B cell (primary cell): ENCODE data around the gene DUXA. TPM values are rescaled to one million over a fixed set of nuclear protein-coding genes. Genes with fewer than 3 reads are reported as not detected.

Experiments used
- ATAC-seq: fragments of 200-7000 bp; cut with Tn5 transposase; one replicate; pipeline ENCODE4 v1.10.0; 2021; ENCODE audit warnings: low read depth, mild to moderate bottlenecking, moderate number of reproducible peaks, moderate library complexity
- CTCF ChIA-PET: fragments of 350-600 bp; sonication (Branson Sonifier 250); formaldehyde crosslinking; loops from one replicate; lab custom pipeline; 2021; ENCODE audit warnings: antibody characterized with exemption, inconsistent platforms; lab: Charles Lee
- POLR2A ChIA-PET: fragments of 350-600 bp; sonication (Branson Sonifier 250); formaldehyde crosslinking; loops from one replicate; lab custom pipeline; 2021; ENCODE audit warnings: antibody characterized with exemption; lab: Charles Lee
- DNase-seq: peaks from one replicate; pipeline ENCODE4 v3.0.0; 2013
- H2AFZ ChIP-seq: 2 replicates; pipeline ENCODE4 v1.6.1; 2012; ENCODE audit warnings: mild to moderate bottlenecking, low read depth, low read length; ENCODE audit not compliant: insufficient read depth, poor library complexity, severe bottlenecking
- H3K27ac ChIP-seq, 2 donors: 1 replicate in 1 of 2; 2 replicates in 1 of 2; pipeline ENCODE4 v1.5.1; 2012 to 2013; ENCODE audit warnings: low read length in 2 of 2, mild to moderate bottlenecking in 2 of 2, moderate library complexity in 1 of 2
- H3K27me3 ChIP-seq, 4 experiments: fragments of 200-600 bp in 1 of 4; sonication (generic) in 1 of 4; replicated peaks in 1 of 4; 1 replicate in 2 of 4; 2 replicates in 2 of 4; pipeline versions ENCODE4 v1.6.1 to v1.7.0; 2013 to 2016; ENCODE audit warnings: low read length in 3 of 4, mild to moderate bottlenecking in 2 of 4, mixed read lengths in 1 of 4, moderate library complexity in 1 of 4; ENCODE audit not compliant: insufficient read depth in 4 of 4, control insufficient read depth in 3 of 4; ENCODE audit errors: control extremely low read depth in 1 of 4
- H3K36me3 ChIP-seq, 2 experiments: replicated peaks in 1 of 2; 1 replicate in 1 of 2; 2 replicates in 1 of 2; pipeline versions ENCODE4 v1.6.1 to v1.7.1; 2013; ENCODE audit warnings: low read length in 1 of 2; ENCODE audit not compliant: insufficient read depth in 2 of 2, control insufficient read depth in 1 of 2; ENCODE audit errors: control extremely low read depth in 1 of 2, extremely low read depth in 1 of 2
- H3K4me1 ChIP-seq, 2 donors: fragments of 200-600 bp in 1 of 2; sonication (generic) in 1 of 2; 1 replicate in 1 of 2; 2 replicates in 1 of 2; pipeline versions ENCODE4 v1.5.1 to v1.6.1; 2013 to 2017; ENCODE audit warnings: low read length in 2 of 2; ENCODE audit not compliant: control insufficient read depth in 2 of 2, insufficient read depth in 2 of 2
- H3K4me2 ChIP-seq: replicated peaks from 2 replicates; pipeline ENCODE3; 2012; ENCODE audit warnings: mild to moderate bottlenecking, low read depth, low read length; ENCODE audit not compliant: poor library complexity, severe bottlenecking
- H3K4me3 ChIP-seq, 5 experiments: fragments of 200-600 bp in 1 of 5; sonication (generic) in 1 of 5; 1 replicate in 3 of 5; 2 replicates in 2 of 5; pipeline versions ENCODE4 v1.5.1 to v1.7.0; 2011 to 2016; ENCODE audit warnings: low read length in 4 of 5, mild to moderate bottlenecking in 4 of 5, low read depth in 2 of 5, control low read depth in 1 of 5, moderate library complexity in 1 of 5; ENCODE audit not compliant: insufficient read depth in 1 of 5; ENCODE audit errors: control extremely low read depth in 1 of 5, extremely low read depth in 1 of 5
- H3K79me2 ChIP-seq: fragments of 200-600 bp; sonication (generic); one replicate; pipeline ENCODE4 v1.6.0; 2016; ENCODE audit warnings: low read length; ENCODE audit not compliant: control insufficient read depth, insufficient read depth
- H3K9ac ChIP-seq: fragments of 200-600 bp; sonication (generic); 2 replicates; pipeline ENCODE4 v1.6.1; 2017; ENCODE audit warnings: mild to moderate bottlenecking, low read length, moderate library complexity
- H3K9me3 ChIP-seq, 3 donors: one replicate each; pipeline versions ENCODE4 v1.6.1 to v1.7.1; 2013; ENCODE audit warnings: low read length in 2 of 3; ENCODE audit not compliant: control insufficient read depth in 2 of 3, insufficient read depth in 1 of 3; ENCODE audit errors: control extremely low read depth in 1 of 3
- H4K20me1 ChIP-seq: 2 replicates; pipeline ENCODE4 v1.6.0; 2012; ENCODE audit warnings: mild to moderate bottlenecking, low read length; ENCODE audit not compliant: insufficient read depth, control insufficient read depth, poor library complexity, severe bottlenecking
- H3K27ac Mint-ChIP-seq: one replicate; pipeline ENCODE4 v1.8.0; 2021; ENCODE audit warnings: mixed read lengths
- H3K27me3 Mint-ChIP-seq: one replicate; pipeline ENCODE4 v1.8.0; 2021; ENCODE audit warnings: mixed read lengths
- H3K4me1 Mint-ChIP-seq: one replicate; pipeline ENCODE4 v1.8.0; 2021; ENCODE audit warnings: mixed read lengths
- H3K4me3 Mint-ChIP-seq: one replicate; pipeline ENCODE4 v1.8.0; 2021; ENCODE audit warnings: mixed read lengths
- H3K9me3 Mint-ChIP-seq: one replicate; pipeline ENCODE4 v1.8.0; 2022; ENCODE audit warnings: mixed read lengths; ENCODE audit not compliant: insufficient read depth
- EZH2 ChIP-seq: IDR thresholded peaks from 2 replicates; pipeline ENCODE4 v1.6.1; 2012; ENCODE audit warnings: borderline replicate concordance, low read depth, mild to moderate bottlenecking, moderate library complexity, low read length; ENCODE audit not compliant: insufficient read depth, poor library complexity, severe bottlenecking
- WGBS: methylation state at CpG from one replicate; pipeline ENCODE4 v1.1.5; 2013; ENCODE audit warnings: missing lambda C conversion rate; ENCODE audit not compliant: insufficient coverage; 5-methylcytosine and 5-hydroxymethylcytosine counted together
- intact Hi-C: fragments of 100-400 bp; cut with micrococcal nuclease; formaldehyde crosslinking; loops from one replicate; pipeline ENCODE4 v1.10.0; 2022
- polyA plus RNA-seq: library from polyadenylated mRNA; depleted of rRNA; stranded (reverse); fragments of >200 nt; gene quantifications from 2 replicates; pipeline ENCODE4 v1.2.3, GENCODE V29; 2012
- total RNA-seq, 2 donors: library from RNA; stranded (reverse); fragments of 120-200 nt in 1 of 2; gene quantifications; 1 replicate in 1 of 2; 2 replicates in 1 of 2; pipeline versions ENCODE4 v1.2.3 to v1.2.4, GENCODE V29; 2013 to 2022
- TF ChIP-seq, protein P1 (sequence below): fragments of 200-600 bp; IDR thresholded peaks from one replicate; pipeline ENCODE4 v1.8.0; 2022; ENCODE audit warnings: antibody characterized with exemption, mild to moderate bottlenecking

DUXA gene
- total and polyA plus RNA-seq, 2 donors (not counting 1 experiment from before 2014, with no cell fraction given) = not detected

DNA sequence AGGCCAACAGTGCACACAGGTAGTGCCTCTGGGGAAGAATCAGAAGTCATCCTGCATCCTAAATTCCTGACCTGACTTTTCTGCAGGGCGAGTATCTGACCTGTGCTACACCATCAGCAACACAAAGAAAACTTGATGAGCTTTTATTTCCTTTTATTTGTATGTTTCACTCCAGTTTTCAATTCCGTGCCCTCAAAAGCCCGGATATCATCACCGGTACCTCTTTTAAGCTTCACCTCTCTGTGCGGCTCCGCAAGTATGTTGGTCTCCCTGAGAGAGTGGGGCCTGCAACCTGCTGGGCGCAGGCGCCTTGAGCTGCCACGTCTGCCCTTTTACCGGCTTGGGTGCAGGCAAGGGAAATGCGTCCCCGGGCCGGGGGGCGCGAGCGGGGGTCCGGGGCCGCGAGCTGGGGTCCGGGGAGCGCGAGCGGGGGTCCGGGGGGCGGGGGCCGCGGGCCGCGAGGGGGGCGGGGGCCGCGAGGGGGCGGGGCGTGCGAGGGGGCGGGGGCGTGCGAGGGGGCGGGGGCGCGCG is 4.3 kb upstream of the DUXA start:
- H3K9ac ChIP-seq = peak overlapping the region; percentile 39
- H3K9me3 ChIP-seq = peaks cover 1 to 29% (median 7%) of the 10 kb centered on the region in 3 donors
- H3K27me3 Mint-ChIP-seq = peaks cover 17% of the 10 kb centered on the region
- H3K4me1 ChIP-seq = peaks cover 0 to 11% of the 10 kb centered on the region in 2 donors
- H3K4me3 ChIP-seq = peak overlapping the region in 4 of 5 experiments; percentile 22 to 56 (median 36)
- peaks cover 0 to 9% (median 1%) of the 10 kb centered on the region in 4 experiments for H3K27me3 ChIP-seq
- POLR2A ChIA-PET = no interaction called here
- no peaks in the 10 kb centered on the region for H3K36me3 ChIP-seq
- H3K4me3 Mint-ChIP-seq = peak overlapping the region; percentile 70
- no peaks in the 10 kb centered on the region for H3K79me2 ChIP-seq
- H3K4me1 Mint-ChIP-seq = peaks cover 11% of the 10 kb centered on the region
- intact Hi-C loops = no loop called here
- H4K20me1 ChIP-seq = no peaks in the 10 kb centered on the region
- no peak overlapping the region for H3K27ac ChIP-seq
- H3K9me3 Mint-ChIP-seq = peaks cover 4% of the 10 kb centered on the region
- H3K4me2 ChIP-seq = peak overlapping the region; percentile 57
- ATAC-seq (peak; percentile 36), DNase-seq (peak; percentile 63)
- peak overlapping the region; percentile 57 for H2AFZ ChIP-seq
- peak overlapping the region; percentile 6 for H3K27ac Mint-ChIP-seq
- WGBS = 4% methylated on average over 13 of the region's 42 CpGs
- TF ChIP-seq EZH2 = no peak
- TF ChIP-seq, protein P1, sequence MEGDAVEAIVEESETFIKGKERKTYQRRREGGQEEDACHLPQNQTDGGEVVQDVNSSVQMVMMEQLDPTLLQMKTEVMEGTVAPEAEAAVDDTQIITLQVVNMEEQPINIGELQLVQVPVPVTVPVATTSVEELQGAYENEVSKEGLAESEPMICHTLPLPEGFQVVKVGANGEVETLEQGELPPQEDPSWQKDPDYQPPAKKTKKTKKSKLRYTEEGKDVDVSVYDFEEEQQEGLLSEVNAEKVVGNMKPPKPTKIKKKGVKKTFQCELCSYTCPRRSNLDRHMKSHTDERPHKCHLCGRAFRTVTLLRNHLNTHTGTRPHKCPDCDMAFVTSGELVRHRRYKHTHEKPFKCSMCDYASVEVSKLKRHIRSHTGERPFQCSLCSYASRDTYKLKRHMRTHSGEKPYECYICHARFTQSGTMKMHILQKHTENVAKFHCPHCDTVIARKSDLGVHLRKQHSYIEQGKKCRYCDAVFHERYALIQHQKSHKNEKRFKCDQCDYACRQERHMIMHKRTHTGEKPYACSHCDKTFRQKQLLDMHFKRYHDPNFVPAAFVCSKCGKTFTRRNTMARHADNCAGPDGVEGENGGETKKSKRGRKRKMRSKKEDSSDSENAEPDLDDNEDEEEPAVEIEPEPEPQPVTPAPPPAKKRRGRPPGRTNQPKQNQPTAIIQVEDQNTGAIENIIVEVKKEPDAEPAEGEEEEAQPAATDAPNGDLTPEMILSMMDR = no peak
- CTCF ChIA-PET = no interaction called here

- DNase-seq (no peak), ATAC-seq (no peak)
- Histone ChIP-seq H3K9me3 (peaks cover 0 to 5% (median 0%) of the 10 kb centered on the region in 3 donors), H3K4me2 (no peak overlapping the region), H4K20me1 (no peaks in the 10 kb centered on the region), H3K4me1 (no peaks in the 10 kb centered on the region), H3K79me2 (no peaks in the 10 kb centered on the region), H3K36me3 (no peaks in the 10 kb centered on the region), H3K27ac (no peak overlapping the region), H3K9ac (no peak overlapping the region), H3K4me3 (no peak overlapping the region), H3K27me3 (peaks cover 0 to 2% (median 0%) of the 10 kb centered on the region in 4 experiments), H2AFZ (no peak overlapping the region)
- ChIA-PET CTCF (no interaction called here), POLR2A (no interaction called here)
- Mint-ChIP-seq H3K27me3 (peaks cover 4% of the 10 kb centered on the region), H3K4me3 (no peak overlapping the region), H3K9me3 (peaks cover 8% of the 10 kb centered on the region), H3K4me1 (no peaks in the 10 kb centered on the region), H3K27ac (no peak overlapping the region)
- no peak for TF ChIP-seq EZH2
- TF ChIP-seq, protein P1 = no peak
- 85% methylated on average over 7 of the region's 7 CpGs for WGBS
- intact Hi-C loops = no loop called here
Measured at GRCh38 chr19:57165846-57166245, 1.4 kb downstream of the DUXA start.
